A673 (cell line): ENCODE results near the gene SHROOM2. TPM values are rescaled to one million over a fixed set of nuclear protein-coding genes. Genes with fewer than 3 reads are reported as not detected.

Experiments
- BruUV-seq: library from RNA; stranded (reverse); fragments of 400-500 nt; replicated peaks from 2 replicates; lab custom pipeline; 2021; lab: Mats Ljungman, UMichigan
- CTCF ChIA-PET: fragments of 300-600 bp; sonication (Branson Sonifier 250); formaldehyde crosslinking; loops from one replicate; lab custom pipeline; 2022; ENCODE audit warnings: antibody characterized with exemption; lab: Charles Lee
- POLR2A ChIA-PET: fragments of 300-600 bp; sonication (Branson Sonifier 250); formaldehyde crosslinking; loops from one replicate; lab custom pipeline; 2022; ENCODE audit warnings: antibody characterized with exemption; ENCODE audit not compliant: low non-redundant PET; lab: Charles Lee
- DNase-seq: peaks from one replicate; pipeline ENCODE4 v3.0.0-alpha.2; 2015; ENCODE audit warnings: low spot score
- H3K27ac ChIP-seq: fragments of 200-600 bp; sonication (generic); 2 replicates; pipeline ENCODE4 v1.5.1; 2016; ENCODE audit warnings: mixed run types, low read depth, mild to moderate bottlenecking, mixed read lengths, antibody characterized with exemption, low read length; ENCODE audit not compliant: poor library complexity, severe bottlenecking
- H3K27me3 ChIP-seq: fragments of 200-600 bp; sonication (generic); replicated peaks from 2 replicates; pipeline ENCODE4 v1.6.1; 2017; ENCODE audit warnings: mixed run types, low read depth, mild to moderate bottlenecking, mixed read lengths, antibody characterized with exemption, low read length; ENCODE audit not compliant: insufficient read depth, poor library complexity
- H3K36me3 ChIP-seq: fragments of 200-600 bp; sonication (generic); 2 replicates; pipeline ENCODE4 v1.6.1; 2016; ENCODE audit warnings: mixed run types, mild to moderate bottlenecking, mixed read lengths, antibody characterized with exemption, low read length; ENCODE audit not compliant: insufficient read depth, poor library complexity, severe bottlenecking
- H3K4me1 ChIP-seq: fragments of 200-600 bp; sonication (generic); 2 replicates; pipeline ENCODE4 v1.6.1; 2017; ENCODE audit warnings: mixed run types, mild to moderate bottlenecking, mixed read lengths, antibody characterized with exemption, low read length; ENCODE audit not compliant: insufficient read depth, poor library complexity, severe bottlenecking
- H3K4me3 ChIP-seq: fragments of 200-600 bp; sonication (generic); 2 replicates; pipeline ENCODE4 v1.5.1; 2016; ENCODE audit warnings: low read depth, mixed run types, mild to moderate bottlenecking, mixed read lengths, low read length; ENCODE audit not compliant: poor library complexity, severe bottlenecking
- H3K9me3 ChIP-seq: fragments of 200-600 bp; sonication (generic); 2 replicates; pipeline ENCODE4 v1.6.1; 2016; ENCODE audit warnings: mixed run types, low read depth, mild to moderate bottlenecking, mixed read lengths, antibody characterized with exemption, low read length; ENCODE audit not compliant: poor library complexity, severe bottlenecking
- EZH2 ChIP-seq: fragments of 200-600 bp; sonication (generic); IDR thresholded peaks from 2 replicates; pipeline ENCODE4 v1.6.1; 2017; ENCODE audit warnings: borderline replicate concordance, low read depth, mild to moderate bottlenecking, mixed read lengths, antibody characterized with exemption, low read length; ENCODE audit not compliant: poor library complexity, severe bottlenecking
- intact Hi-C: fragments of 100-400 bp; cut with micrococcal nuclease; formaldehyde crosslinking; loops from one replicate; pipeline ENCODE4 v1.10.0; 2022; ENCODE audit not compliant: unreplicated experiment
- total RNA-seq: library from RNA; stranded (reverse); gene quantifications from 2 replicates; pipeline ENCODE4 v1.2.3, GENCODE V29; 2021
- TF ChIP-seq, protein P1 (sequence below): fragments of 300-800, 200-600 bp; sonication (generic); conservative IDR thresholded peaks from 2 replicates; pipeline ENCODE4 v1.5.1; 2017; ENCODE audit warnings: low read depth, mild to moderate bottlenecking, antibody characterized with exemption, low read length, moderate library complexity, mixed read lengths

Gene SHROOM2
- total RNA-seq, 1 experiment from 2014 or later = 3.7 TPM

- BruUV-seq = no TSS peak
- CTCF ChIA-PET = no interaction called here
- H3K36me3 ChIP-seq = no peaks in the 10 kb centered on the region
- H3K4me3 ChIP-seq = no peak overlapping the region
- intact Hi-C loops = no loop called here
- H3K9me3 ChIP-seq = no peaks in the 10 kb centered on the region
- POLR2A ChIA-PET = no interaction called here
- H3K4me1 ChIP-seq = no peaks in the 10 kb centered on the region
- no peaks in the 10 kb centered on the region for H3K27me3 ChIP-seq
- TF ChIP-seq, protein P1, sequence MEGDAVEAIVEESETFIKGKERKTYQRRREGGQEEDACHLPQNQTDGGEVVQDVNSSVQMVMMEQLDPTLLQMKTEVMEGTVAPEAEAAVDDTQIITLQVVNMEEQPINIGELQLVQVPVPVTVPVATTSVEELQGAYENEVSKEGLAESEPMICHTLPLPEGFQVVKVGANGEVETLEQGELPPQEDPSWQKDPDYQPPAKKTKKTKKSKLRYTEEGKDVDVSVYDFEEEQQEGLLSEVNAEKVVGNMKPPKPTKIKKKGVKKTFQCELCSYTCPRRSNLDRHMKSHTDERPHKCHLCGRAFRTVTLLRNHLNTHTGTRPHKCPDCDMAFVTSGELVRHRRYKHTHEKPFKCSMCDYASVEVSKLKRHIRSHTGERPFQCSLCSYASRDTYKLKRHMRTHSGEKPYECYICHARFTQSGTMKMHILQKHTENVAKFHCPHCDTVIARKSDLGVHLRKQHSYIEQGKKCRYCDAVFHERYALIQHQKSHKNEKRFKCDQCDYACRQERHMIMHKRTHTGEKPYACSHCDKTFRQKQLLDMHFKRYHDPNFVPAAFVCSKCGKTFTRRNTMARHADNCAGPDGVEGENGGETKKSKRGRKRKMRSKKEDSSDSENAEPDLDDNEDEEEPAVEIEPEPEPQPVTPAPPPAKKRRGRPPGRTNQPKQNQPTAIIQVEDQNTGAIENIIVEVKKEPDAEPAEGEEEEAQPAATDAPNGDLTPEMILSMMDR = no peak
- no peak for TF ChIP-seq EZH2
- DNase-seq = no peak
- H3K27ac ChIP-seq = no peak overlapping the region
These were observed 58.8 kb downstream of the SHROOM2 start for GRCh38 chrX:9844936-9845577.

DNA sequence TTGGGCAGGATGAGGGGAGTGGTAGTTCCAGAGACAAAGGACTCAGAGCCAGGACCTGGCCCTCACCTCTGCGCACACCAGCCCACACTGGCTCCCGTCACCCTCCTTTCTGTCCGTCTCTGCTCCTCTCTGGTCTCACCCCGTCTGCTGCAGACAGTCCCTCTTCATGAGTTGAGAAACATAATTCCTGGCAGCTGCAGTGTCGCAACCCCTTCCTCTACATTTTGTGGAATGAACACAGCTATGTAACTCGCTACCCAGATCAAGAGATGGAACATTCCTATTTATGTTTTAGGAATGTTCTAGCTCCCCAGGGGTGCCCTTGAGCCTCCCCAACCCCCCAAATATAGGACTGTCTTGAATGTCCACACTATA, 59.3 kb downstream of the SHROOM2 start:
- intact Hi-C loops = no loop called here
- H3K27ac ChIP-seq = no peak overlapping the region
- BruUV-seq = no TSS peak
- H3K4me3 ChIP-seq = no peak overlapping the region
- no peaks in the 10 kb centered on the region for H3K9me3 ChIP-seq
- DNase-seq = no peak
- ChIA-PET CTCF (no interaction called here), POLR2A (no interaction called here)
- no peaks in the 10 kb centered on the region for H3K4me1 ChIP-seq
- H3K36me3 ChIP-seq = no peaks in the 10 kb centered on the region
- no peak for TF ChIP-seq EZH2
- TF ChIP-seq, protein P1 = no peak
- H3K27me3 ChIP-seq = no peaks in the 10 kb centered on the region

DNA sequence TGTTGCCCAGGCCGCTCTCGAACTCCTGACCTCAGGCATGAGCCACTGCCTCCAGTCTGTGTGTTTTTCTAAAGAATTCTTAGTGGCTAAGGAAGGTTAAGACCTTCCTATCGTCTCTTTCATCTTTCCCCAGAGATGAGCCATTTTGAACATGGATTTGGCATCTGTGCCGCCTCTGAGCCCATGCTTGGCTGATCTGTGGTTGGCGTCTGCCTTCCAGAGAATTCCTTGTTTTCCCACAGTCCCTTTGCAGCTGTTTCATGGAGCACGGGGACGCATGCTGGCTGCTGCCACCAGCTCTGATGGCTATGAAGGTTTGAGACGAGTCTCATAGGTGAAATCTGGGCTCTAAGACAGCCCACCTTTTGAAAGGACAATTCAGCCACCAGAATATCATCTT, 60.4 kb downstream of the SHROOM2 start:
- intact Hi-C loops = no loop called here
- Histone ChIP-seq H3K4me3 (no peak overlapping the region), H3K27me3 (no peaks in the 10 kb centered on the region), H3K36me3 (no peaks in the 10 kb centered on the region), H3K4me1 (no peaks in the 10 kb centered on the region), H3K27ac (no peak overlapping the region), H3K9me3 (no peaks in the 10 kb centered on the region)
- DNase-seq = no peak
- ChIA-PET CTCF (no interaction called here), POLR2A (no interaction called here)
- BruUV-seq = no TSS peak
- TF ChIP-seq, protein P1 = no peak
- TF ChIP-seq EZH2 = no peak
